ENCODE data around the gene KDM7A.

The KDM7A gene

DNA sequence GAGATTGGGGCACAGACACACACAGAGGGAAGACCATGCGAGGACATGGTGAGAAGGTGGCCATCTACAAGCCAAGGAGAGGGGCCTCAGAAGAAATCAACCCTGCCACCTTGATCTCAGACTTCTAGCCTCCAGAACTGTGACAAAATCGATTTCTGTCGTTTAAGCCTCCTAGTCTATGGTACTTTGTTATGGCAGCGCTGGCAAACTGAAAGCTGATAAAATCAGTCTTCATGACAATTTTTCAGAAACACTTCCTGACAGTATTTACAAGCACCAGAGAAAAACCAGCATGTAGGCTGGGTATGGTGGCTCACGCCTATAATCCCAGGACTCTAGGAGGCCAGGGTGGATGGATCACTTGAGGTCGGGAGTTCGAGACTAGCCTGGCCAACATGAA, 118.3 kb downstream of the KDM7A start:
- H3K4me2 ChIP-seq, result peak overlapping the region in 2 of 11 experiments; percentile 93 to 94; a peak in 3 of 22 replicates
- no peak overlapping the region; a peak in 1 of 22 replicates for H3K27ac ChIP-seq
- no peak overlapping the region for H3K4me3 ChIP-seq
- no peaks in the 10 kb centered on the region for H3K9me3 ChIP-seq (replicated peaks in 1 of 11)
- peaks cover 30 to 48% (median 42%) of the 10 kb centered on the region in 11 experiments for H3K36me3 ChIP-seq
- peaks cover 25 to 82% (median 42%) of the 10 kb centered on the region in 10 experiments for H3K4me1 ChIP-seq
- H3K27me3 ChIP-seq, result no peaks in the 10 kb centered on the region
- no peak for TF ChIP-seq Cebpa-rat (IDR thresholded peaks at IDR 0.05)
- H3K9ac ChIP-seq, result no peak overlapping the region
- H4K20me1 ChIP-seq, result peaks cover 6 to 80% (median 32%) of the 10 kb centered on the region in 11 experiments; a peak in 17 of 22 replicates

- Histone ChIP-seq H3K4me1 (peaks cover 25 to 83% (median 38%) of the 10 kb centered on the region in 10 experiments), H3K9me3 (replicated peaks in 1 of 11) (no peaks in the 10 kb centered on the region), H3K27me3 (no peaks in the 10 kb centered on the region), H3K9ac (peak overlapping the region in 2 of 11 experiments; percentile 27 to 30; a peak in 1 of 22 replicates), H3K27ac (peak overlapping the region in 3 of 11 experiments; percentile 44 to 63 (median 55); a peak in 4 of 22 replicates), H4K20me1 (peaks cover 6 to 86% (median 32%) of the 10 kb centered on the region in 11 experiments; a peak in 17 of 22 replicates), H3K4me2 (peak overlapping the region in 3 of 11 experiments; percentile 28 to 94 (median 93); a peak in 6 of 22 replicates), H3K36me3 (peaks cover 35 to 61% (median 53%) of the 10 kb centered on the region in 11 experiments), H3K4me3 (no peak overlapping the region)
- TF ChIP-seq Cebpa-rat (IDR thresholded peaks at IDR 0.05), result no peak
These were observed 119.6 kb downstream of the KDM7A start for GRCh38 chr7:140057143-140057535.

GRCh38 chr7:140056431-140057142, 120.2 kb downstream of the KDM7A start:
- no peak for TF ChIP-seq Cebpa-rat (IDR thresholded peaks at IDR 0.05)
- H3K4me2 ChIP-seq, result peak overlapping the region in 3 of 11 experiments; percentile 28 to 94 (median 93); a peak in 6 of 22 replicates
- H4K20me1 ChIP-seq, result peaks cover 6 to 84% (median 34%) of the 10 kb centered on the region in 11 experiments; a peak in 17 of 22 replicates
- H3K4me1 ChIP-seq, result peaks cover 21 to 85% (median 36%) of the 10 kb centered on the region in 10 experiments
- no peak overlapping the region for H3K4me3 ChIP-seq
- H3K9ac ChIP-seq, result peak overlapping the region in 2 of 11 experiments; percentile 27 to 30; a peak in 1 of 22 replicates
- H3K36me3 ChIP-seq, result peaks cover 35 to 67% (median 57%) of the 10 kb centered on the region in 11 experiments
- H3K27ac ChIP-seq, result peak overlapping the region in 3 of 11 experiments; percentile 44 to 63 (median 55); a peak in 4 of 22 replicates
- no peaks in the 10 kb centered on the region for H3K27me3 ChIP-seq
- H3K9me3 ChIP-seq (replicated peaks in 1 of 11), result no peaks in the 10 kb centered on the region

DNA sequence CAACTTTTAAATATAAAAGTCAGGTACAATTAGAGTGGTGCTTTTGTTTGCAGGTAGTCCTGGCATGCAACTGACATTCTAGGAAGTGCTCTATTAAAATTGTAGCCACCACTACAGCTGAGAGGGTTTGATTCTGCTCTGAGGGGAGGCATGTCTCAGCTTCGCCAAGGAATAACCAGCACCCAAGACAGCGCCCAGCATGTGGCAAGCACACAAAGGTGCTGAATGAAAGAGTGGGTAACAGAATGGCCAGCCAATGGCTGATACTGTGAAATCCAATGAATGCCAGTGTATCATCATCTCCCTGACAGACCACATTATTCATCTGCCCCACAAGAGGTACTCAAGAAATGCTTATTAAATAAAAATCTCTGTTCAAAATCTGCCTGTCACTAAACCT, 121.0 kb downstream of the KDM7A start:
- H3K9ac ChIP-seq, result no peak overlapping the region
- H3K27ac ChIP-seq, result no peak overlapping the region
- no peaks in the 10 kb centered on the region for H3K9me3 ChIP-seq (replicated peaks in 1 of 11)
- no peak for TF ChIP-seq Cebpa-rat (IDR thresholded peaks at IDR 0.05)
- peaks cover 4 to 80% (median 36%) of the 10 kb centered on the region in 11 experiments; a peak in 17 of 22 replicates for H4K20me1 ChIP-seq
- peaks cover 38 to 74% (median 57%) of the 10 kb centered on the region in 11 experiments for H3K36me3 ChIP-seq
- H3K27me3 ChIP-seq, result no peaks in the 10 kb centered on the region
- H3K4me3 ChIP-seq, result no peak overlapping the region
- H3K4me2 ChIP-seq, result peak overlapping the region in 2 of 11 experiments; percentile 93 to 94; a peak in 3 of 22 replicates
- peaks cover 13 to 82% (median 29%) of the 10 kb centered on the region in 10 experiments for H3K4me1 ChIP-seq

GRCh38 chr7:140054751-140055150, 122.0 kb downstream of the KDM7A start:
- Histone ChIP-seq H3K4me3 (no peak overlapping the region), H3K9ac (no peak overlapping the region), H3K4me2 (peak overlapping the region in 3 of 11 experiments; percentile 27 to 64 (median 35); a peak in 3 of 22 replicates), H3K9me3 (replicated peaks in 1 of 11) (no peaks in the 10 kb centered on the region), H4K20me1 (peaks cover 1 to 73% (median 37%) of the 10 kb centered on the region in 11 experiments; a peak in 16 of 22 replicates), H3K27me3 (no peaks in the 10 kb centered on the region), H3K4me1 (peaks cover 5 to 73% (median 21%) of the 10 kb centered on the region in 10 experiments), H3K27ac (no peak overlapping the region), H3K36me3 (peaks cover 45 to 85% (median 64%) of the 10 kb centered on the region in 11 experiments)
- TF ChIP-seq Cebpa-rat (IDR thresholded peaks at IDR 0.05), result no peak

DNA sequence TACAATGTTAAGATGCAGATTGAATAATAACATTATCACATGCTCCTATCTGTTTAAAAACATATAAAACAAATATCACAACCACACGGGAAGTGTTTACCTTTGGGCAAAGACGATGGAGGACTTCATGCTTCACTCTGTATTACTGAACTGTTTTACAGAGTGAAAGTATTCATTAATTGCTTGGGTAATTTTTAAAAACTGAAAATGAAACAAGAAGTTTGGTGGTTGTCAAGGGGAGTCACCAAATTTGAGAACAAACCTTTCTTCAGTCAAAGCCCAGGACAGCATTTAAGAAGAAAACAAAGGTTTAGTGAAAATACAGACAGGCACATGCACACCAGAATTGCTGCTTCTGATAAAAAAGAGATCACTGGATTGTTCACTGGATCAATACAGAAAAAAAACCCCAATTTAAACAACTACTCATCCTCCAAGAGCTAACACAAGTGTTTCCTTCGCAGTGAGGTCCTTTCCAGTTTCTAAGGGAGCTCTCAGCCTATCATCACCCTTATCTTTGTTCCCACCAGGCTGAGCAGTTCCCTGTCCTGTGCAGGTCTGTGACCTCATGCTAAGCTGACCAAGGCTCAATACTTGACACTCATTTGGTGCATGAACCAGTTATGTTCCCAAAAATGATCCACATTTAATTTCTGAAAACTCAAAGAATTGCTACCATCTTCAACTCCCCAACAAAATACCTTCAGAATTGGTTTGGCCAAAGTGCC, 122.8 kb downstream of the KDM7A start:
- Histone ChIP-seq H3K4me3 (no peak overlapping the region), H3K4me1 (peaks cover 11 to 71% (median 23%) of the 10 kb centered on the region in 10 experiments), H3K27ac (no peak overlapping the region), H3K4me2 (peak overlapping the region in 6 of 11 experiments; percentile 11 to 64 (median 30); a peak in 9 of 22 replicates), H3K36me3 (peaks cover 47 to 90% (median 71%) of the 10 kb centered on the region in 11 experiments), H3K9me3 (replicated peaks in 1 of 11) (no peaks in the 10 kb centered on the region), H3K9ac (no peak overlapping the region; a peak in 1 of 22 replicates), H3K27me3 (no peaks in the 10 kb centered on the region), H4K20me1 (peaks cover 5 to 73% (median 30%) of the 10 kb centered on the region in 11 experiments; a peak in 14 of 22 replicates)
- TF ChIP-seq Cebpa-rat (IDR thresholded peaks at IDR 0.05), result no peak

GRCh38 chr7:140051820-140052219, 125.0 kb downstream of the KDM7A start:
- Histone ChIP-seq H3K4me1 (peaks cover 11 to 50% (median 20%) of the 10 kb centered on the region in 10 experiments), H3K36me3 (peaks cover 51 to 93% (median 71%) of the 10 kb centered on the region in 11 experiments), H3K9ac (no peak overlapping the region), H3K27me3 (no peaks in the 10 kb centered on the region), H3K4me2 (peak overlapping the region in 2 of 11 experiments; percentile 13 to 29; a peak in 2 of 22 replicates), H3K4me3 (no peak overlapping the region), H3K9me3 (replicated peaks in 1 of 11) (no peaks in the 10 kb centered on the region), H3K27ac (no peak overlapping the region), H4K20me1 (peaks cover 0 to 69% (median 17%) of the 10 kb centered on the region in 11 experiments; a peak in 14 of 22 replicates)
- no peak for TF ChIP-seq Cebpa-rat (IDR thresholded peaks at IDR 0.05)

DNA sequence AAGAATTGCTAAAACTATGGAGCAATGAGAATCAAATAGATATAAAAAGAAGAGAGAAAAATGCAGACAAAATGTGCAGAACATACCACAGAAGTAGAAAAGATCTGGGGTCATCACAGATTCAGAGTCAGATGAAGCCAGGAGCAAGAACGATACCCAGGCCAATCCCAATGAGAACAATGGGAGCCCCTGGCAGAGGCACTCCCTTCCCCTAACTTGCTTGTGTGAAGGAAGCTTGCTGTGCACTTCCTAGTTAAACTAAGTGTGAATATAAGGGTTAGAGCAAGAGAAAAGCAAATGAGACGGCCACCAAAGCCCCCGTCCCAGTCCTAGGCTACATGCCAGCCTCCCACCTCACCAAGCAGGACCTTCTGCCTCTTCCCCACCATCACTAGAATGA, 126.7 kb downstream of the KDM7A start:
- H3K9me3 ChIP-seq (replicated peaks in 1 of 11), result no peaks in the 10 kb centered on the region
- no peak for TF ChIP-seq Cebpa-rat (IDR thresholded peaks at IDR 0.05)
- peaks cover 51 to 93% (median 75%) of the 10 kb centered on the region in 11 experiments for H3K36me3 ChIP-seq
- peaks cover 11 to 33% (median 18%) of the 10 kb centered on the region in 10 experiments for H3K4me1 ChIP-seq
- peaks cover 0 to 62% (median 17%) of the 10 kb centered on the region in 11 experiments; a peak in 13 of 22 replicates for H4K20me1 ChIP-seq
- H3K4me3 ChIP-seq, result no peak overlapping the region
- no peak overlapping the region for H3K27ac ChIP-seq
- no peak overlapping the region for H3K9ac ChIP-seq
- H3K27me3 ChIP-seq, result no peaks in the 10 kb centered on the region
- H3K4me2 ChIP-seq, result 0 out of 22 replicates have a peak overlapping the region, but pooled peaks of 2 of the 11 experiments have one; percentile 45 to 64
